Measurements from ENCODE around the gene ZNF778. TPM values are rescaled to one million over a fixed set of nuclear protein-coding genes. Genes with fewer than 3 reads are reported as not detected.
"Not testable (repeated sequence)": the region's sequence is repeated elsewhere in the genome, so short reads cannot be mapped to it uniquely, and the experiment has no call there.

ZNF778 gene
- total and polyA plus RNA-seq, 10 of the 15 experiments (the other 5 are each of a cell fraction or from before 2014, with no cell fraction given): 0.20 to 9.7 (median 4.1) TPM

DNA sequence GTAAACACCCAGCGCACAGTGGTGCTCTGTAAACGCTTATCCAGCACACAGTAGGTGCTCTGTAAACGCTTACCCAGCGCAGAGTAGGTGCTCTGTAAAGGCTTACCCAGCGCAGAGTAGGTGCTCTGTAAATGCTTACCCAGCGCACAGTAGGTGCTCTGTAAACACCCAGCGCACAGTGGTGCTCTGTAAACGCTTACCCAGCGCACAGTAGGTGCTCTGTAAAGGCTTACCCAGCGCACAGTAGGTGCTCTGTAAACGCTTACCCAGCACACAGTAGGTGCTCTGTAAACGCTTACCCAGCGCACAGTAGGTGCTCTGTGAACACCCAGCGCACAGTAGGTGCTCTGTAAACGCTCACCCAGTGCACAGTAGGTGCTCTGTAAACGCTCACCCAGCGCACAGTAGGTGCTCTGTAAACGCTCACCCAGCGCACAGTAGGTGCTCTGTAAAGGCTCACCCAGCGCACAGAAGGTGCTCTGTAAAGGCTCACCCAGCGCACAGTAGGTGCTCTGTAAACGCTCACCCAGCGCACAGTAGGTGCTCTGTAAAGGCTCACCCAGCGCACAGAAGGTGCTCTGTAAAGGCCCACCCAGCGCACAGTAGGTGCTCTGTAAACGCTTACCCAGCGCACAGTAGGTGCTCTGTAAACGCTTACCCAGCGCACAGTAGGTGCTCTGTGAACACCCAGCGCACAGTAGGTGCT lies 31.5 kb upstream of the ZNF778 start:
- H3K27ac ChIP-seq (ENCODE audit: control insufficient read depth, insufficient read depth); FAIRE-seq; DNase-seq (ENCODE audit: low read depth, low spot score); H4K20me1 ChIP-seq (ENCODE audit: control insufficient read depth, insufficient read depth); in situ Hi-C loops (cut with MboI); H3K79me2 ChIP-seq (ENCODE audit: control insufficient read depth, insufficient read depth, low read length); H3K9me3 ChIP-seq (replicated peaks; ENCODE audit: control insufficient read depth, insufficient read depth, low read length); RAD21 ChIA-PET (ENCODE audit: unreplicated experiment); intact Hi-C loops (cut with micrococcal nuclease; ENCODE audit: unreplicated experiment); H3K27me3 ChIP-seq (replicated peaks in 1 of 2; ENCODE audit: control insufficient read depth in 2 of 2, insufficient read depth in 2 of 2, low read length in 1 of 2); H2AFZ ChIP-seq (ENCODE audit: control insufficient read depth, low read depth, low read length); ATAC-seq; BruUV-seq (replicated peaks); POLR2A ChIA-PET; H3K4me2 ChIP-seq (ENCODE audit: control insufficient read depth, insufficient read depth); H3K36me3 ChIP-seq (ENCODE audit: control insufficient read depth in 2 of 2, insufficient read depth in 2 of 2, low read length in 1 of 2); CTCF ChIA-PET; H3K4me3 ChIP-seq; H3K9ac ChIP-seq (ENCODE audit: control insufficient read depth, insufficient read depth, low read length); SMC1A ChIA-PET (ENCODE audit: uncharacterized antibody, unreplicated experiment); H3K4me1 ChIP-seq (ENCODE audit: control insufficient read depth, insufficient read depth, low read length): not testable (repeated sequence)
- WGBS (ENCODE audit: insufficient coverage, insufficient replicate concordance, low lambda C conversion rate, missing lambda C conversion rate): 85% methylated on average over 29 of the region's 30 CpGs
- peak; percentile 100 for TF ChIP-seq CHD4 (IDR thresholded peaks at IDR 0.05)
- TF ChIP-seq KDM1A (IDR thresholded peaks at IDR 0.05; ENCODE audit: borderline replicate concordance): 0 out of 2 replicates have a peak, but pooled peaks have one; percentile 83
- peak; percentile 92; the same call in 1 of the 2 replicates for TF ChIP-seq HDAC2 (IDR thresholded peaks at IDR 0.05)
- peak; percentile 95 for TF ChIP-seq DPF2 (IDR thresholded peaks at IDR 0.05)

DNA sequence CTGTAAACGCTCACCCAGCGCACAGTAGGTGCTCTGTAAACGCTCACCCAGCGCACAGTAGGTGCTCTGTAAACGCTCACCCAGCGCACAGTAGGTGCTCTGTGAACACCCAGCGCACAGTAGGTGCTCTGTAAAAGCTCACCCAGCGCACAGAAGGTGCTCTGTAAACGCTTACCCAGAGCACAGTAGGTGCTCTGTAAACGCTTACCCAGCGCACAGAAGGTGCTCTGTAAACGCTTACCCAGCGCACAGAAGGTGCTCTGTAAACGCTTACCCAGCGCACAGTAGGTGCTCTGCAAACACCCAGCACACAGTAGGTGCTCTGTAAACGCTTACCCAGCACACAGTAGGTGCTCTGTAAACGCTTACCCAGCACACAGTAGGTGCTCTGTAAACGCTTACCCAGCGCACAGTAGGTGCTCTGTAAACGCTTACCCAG lies 30.9 kb upstream of the ZNF778 start:
- H3K4me3 ChIP-seq; H4K20me1 ChIP-seq (ENCODE audit: control insufficient read depth, insufficient read depth); ATAC-seq; SMC1A ChIA-PET (ENCODE audit: uncharacterized antibody, unreplicated experiment); POLR2A ChIA-PET; CTCF ChIA-PET; intact Hi-C loops (cut with micrococcal nuclease; ENCODE audit: unreplicated experiment); in situ Hi-C loops (cut with MboI); FAIRE-seq; RAD21 ChIA-PET (ENCODE audit: unreplicated experiment); H3K9me3 ChIP-seq (replicated peaks; ENCODE audit: control insufficient read depth, insufficient read depth, low read length); H3K4me1 ChIP-seq (ENCODE audit: control insufficient read depth, insufficient read depth, low read length); H3K9ac ChIP-seq (ENCODE audit: control insufficient read depth, insufficient read depth, low read length); H3K79me2 ChIP-seq (ENCODE audit: control insufficient read depth, insufficient read depth, low read length); H2AFZ ChIP-seq (ENCODE audit: control insufficient read depth, low read depth, low read length); BruUV-seq (replicated peaks); H3K27ac ChIP-seq (ENCODE audit: control insufficient read depth, insufficient read depth); H3K36me3 ChIP-seq (ENCODE audit: control insufficient read depth in 2 of 2, insufficient read depth in 2 of 2, low read length in 1 of 2); H3K4me2 ChIP-seq (ENCODE audit: control insufficient read depth, insufficient read depth); H3K27me3 ChIP-seq (replicated peaks in 1 of 2; ENCODE audit: control insufficient read depth in 2 of 2, insufficient read depth in 2 of 2, low read length in 1 of 2); DNase-seq (ENCODE audit: low read depth, low spot score): not testable (repeated sequence)
- 92% methylated on average over 20 of the region's 20 CpGs for WGBS (ENCODE audit: insufficient coverage, insufficient replicate concordance, low lambda C conversion rate, missing lambda C conversion rate)
- TF ChIP-seq BMI1 (IDR thresholded peaks at IDR 0.05; ENCODE audit: borderline replicate concordance) (0 out of 2 replicates have a peak, but pooled peaks have one; percentile 43), KDM1A (IDR thresholded peaks at IDR 0.05; ENCODE audit: borderline replicate concordance) (0 out of 2 replicates have a peak, but pooled peaks have one; percentile 58)
- TF ChIP-seq, protein P1, sequence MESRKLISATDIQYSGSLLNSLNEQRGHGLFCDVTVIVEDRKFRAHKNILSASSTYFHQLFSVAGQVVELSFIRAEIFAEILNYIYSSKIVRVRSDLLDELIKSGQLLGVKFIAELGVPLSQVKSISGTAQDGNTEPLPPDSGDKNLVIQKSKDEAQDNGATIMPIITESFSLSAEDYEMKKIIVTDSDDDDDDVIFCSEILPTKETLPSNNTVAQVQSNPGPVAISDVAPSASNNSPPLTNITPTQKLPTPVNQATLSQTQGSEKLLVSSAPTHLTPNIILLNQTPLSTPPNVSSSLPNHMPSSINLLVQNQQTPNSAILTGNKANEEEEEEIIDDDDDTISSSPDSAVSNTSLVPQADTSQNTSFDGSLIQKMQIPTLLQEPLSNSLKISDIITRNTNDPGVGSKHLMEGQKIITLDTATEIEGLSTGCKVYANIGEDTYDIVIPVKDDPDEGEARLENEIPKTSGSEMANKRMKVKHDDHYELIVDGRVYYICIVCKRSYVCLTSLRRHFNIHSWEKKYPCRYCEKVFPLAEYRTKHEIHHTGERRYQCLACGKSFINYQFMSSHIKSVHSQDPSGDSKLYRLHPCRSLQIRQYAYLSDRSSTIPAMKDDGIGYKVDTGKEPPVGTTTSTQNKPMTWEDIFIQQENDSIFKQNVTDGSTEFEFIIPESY (IDR thresholded peaks at IDR 0.05): 0 out of 2 replicates have a peak, but pooled peaks have one; percentile 35

All from GM12878 (cell line).